Mesendoderm (in vitro differentiated cells): Measurements from ENCODE around the gene BEST3.
A peak's percentile ranks its signal among the peaks of the same experiment; 100 is the strongest.

Experiments used
- DNase-seq: peaks from one replicate; pipeline ENCODE4 v3.0.0; 2013
- H2AK5ac ChIP-seq: 2 replicates; pipeline ENCODE4 v1.6.1; 2013; ENCODE audit warnings: low read length, inconsistent platforms
- H2BK120ac ChIP-seq: 2 replicates; pipeline ENCODE4 v1.6.1; 2013; ENCODE audit warnings: low read depth, mild to moderate bottlenecking, low read length, moderate library complexity, mixed read lengths
- H2BK15ac ChIP-seq: replicated peaks from 2 replicates; pipeline ENCODE4 v1.6.1; 2013; ENCODE audit warnings: low read depth, mild to moderate bottlenecking, moderate library complexity
- H2BK5ac ChIP-seq: 2 replicates; pipeline ENCODE4 v1.6.1; 2013; ENCODE audit warnings: low read length, inconsistent platforms
- H3K18ac ChIP-seq: 2 replicates; pipeline ENCODE4 v1.6.1; 2013; ENCODE audit warnings: mild to moderate bottlenecking, low read length, mixed read lengths
- H3K23ac ChIP-seq: one replicate; pipeline ENCODE4 v1.6.1; 2013; ENCODE audit warnings: low read length
- H3K27ac ChIP-seq: 2 replicates; pipeline ENCODE4 v1.5.1; 2013; ENCODE audit warnings: low read depth, mild to moderate bottlenecking, inconsistent platforms, low read length, moderate library complexity
- H3K27me3 ChIP-seq: 2 replicates; pipeline ENCODE4 v1.6.1; 2013; ENCODE audit warnings: low read length, control low read depth, mild to moderate bottlenecking, inconsistent platforms; ENCODE audit not compliant: insufficient read depth, poor library complexity
- H3K36me3 ChIP-seq: 2 replicates; pipeline ENCODE4 v1.6.1; 2013; ENCODE audit warnings: low read length, inconsistent platforms; ENCODE audit not compliant: control insufficient read depth, insufficient read depth
- H3K4ac ChIP-seq: one replicate; pipeline ENCODE4 v1.6.1; 2013; ENCODE audit warnings: low read depth, mild to moderate bottlenecking, low read length, moderate library complexity
- H3K4me1 ChIP-seq: 2 replicates; pipeline ENCODE4 v1.6.1; 2013; ENCODE audit warnings: low read depth, low read length, inconsistent platforms; ENCODE audit not compliant: control insufficient read depth
- H3K4me2 ChIP-seq: 2 replicates; pipeline ENCODE4 v1.6.1; 2013; ENCODE audit warnings: low read length
- H3K4me3 ChIP-seq: 2 replicates; pipeline ENCODE4 v1.5.1; 2013; ENCODE audit warnings: mild to moderate bottlenecking, low read length
- H3K56ac ChIP-seq: one replicate; pipeline ENCODE4 v1.6.1; 2013; ENCODE audit warnings: low read length
- H3K79me1 ChIP-seq: 2 replicates; pipeline ENCODE4 v1.6.1; 2013; ENCODE audit warnings: low read length, inconsistent platforms
- H3K79me2 ChIP-seq: 2 replicates; pipeline ENCODE4 v1.6.1; 2013; ENCODE audit warnings: mild to moderate bottlenecking, low read length; ENCODE audit not compliant: control insufficient read depth, insufficient read depth
- H3K9ac ChIP-seq: 2 replicates; pipeline ENCODE4 v1.6.1; 2013; ENCODE audit warnings: low read length, inconsistent platforms
- H4K5ac ChIP-seq: one replicate; pipeline ENCODE4 v1.6.1; 2013; ENCODE audit warnings: low read length
- H4K8ac ChIP-seq: one replicate; pipeline ENCODE4 v1.6.1; 2013; ENCODE audit warnings: low read depth, mild to moderate bottlenecking, control low read depth, low read length, moderate library complexity
- WGBS: extraction: QIAGEN DNeasy Blood & Tissue Kit; methylation state at CpG from one replicate; pipeline ENCODE4 v1.1.7; 2013; ENCODE audit warnings: low lambda C conversion rate, missing lambda C conversion rate; ENCODE audit not compliant: insufficient coverage; ENCODE audit errors: extremely low coverage; 5-methylcytosine and 5-hydroxymethylcytosine counted together

Gene BEST3

GRCh38 chr12:69694123-69694522 lies 5.0 kb downstream of the BEST3 start:
- no peaks in the 10 kb centered on the region for H3K27me3 ChIP-seq
- no peak overlapping the region for H2BK120ac ChIP-seq
- H2BK15ac ChIP-seq, result no peak overlapping the region
- H3K4me2 ChIP-seq, result no peak overlapping the region
- H3K18ac ChIP-seq, result no peak overlapping the region
- H3K79me2 ChIP-seq, result no peaks in the 10 kb centered on the region
- H4K5ac ChIP-seq, result no peak overlapping the region
- H3K9ac ChIP-seq, result no peak overlapping the region
- no peaks in the 10 kb centered on the region for H3K36me3 ChIP-seq
- no peak overlapping the region for H3K27ac ChIP-seq
- no CpG with 5 or more reads among the region's 7 CpGs for WGBS
- no peak overlapping the region for H3K4ac ChIP-seq
- DNase-seq, result no peak
- no peak overlapping the region for H3K23ac ChIP-seq
- no peak overlapping the region for H4K8ac ChIP-seq
- H3K4me1 ChIP-seq, result no peaks in the 10 kb centered on the region
- H2BK5ac ChIP-seq, result no peak overlapping the region
- no peak overlapping the region for H3K56ac ChIP-seq
- no peaks in the 10 kb centered on the region for H3K79me1 ChIP-seq
- no peak overlapping the region for H2AK5ac ChIP-seq
- no peak overlapping the region for H3K4me3 ChIP-seq

GRCh38 chr12:69689638-69690037 lies 9.5 kb downstream of the BEST3 start:
- no peak overlapping the region for H3K18ac ChIP-seq
- H2BK5ac ChIP-seq, result no peak overlapping the region
- H3K23ac ChIP-seq, result no peak overlapping the region
- H3K56ac ChIP-seq, result no peak overlapping the region
- H2BK120ac ChIP-seq, result no peak overlapping the region
- no peak overlapping the region for H4K5ac ChIP-seq
- H3K4ac ChIP-seq, result no peak overlapping the region
- H3K4me1 ChIP-seq, result no peaks in the 10 kb centered on the region
- no peak overlapping the region for H3K9ac ChIP-seq
- H3K27me3 ChIP-seq, result no peaks in the 10 kb centered on the region
- no peak overlapping the region for H3K4me2 ChIP-seq
- peak; percentile 33 for DNase-seq
- H4K8ac ChIP-seq, result no peak overlapping the region
- no peak overlapping the region for H2AK5ac ChIP-seq
- H3K79me2 ChIP-seq, result no peaks in the 10 kb centered on the region
- no peak overlapping the region for H2BK15ac ChIP-seq
- WGBS, result no CpG with 5 or more reads among the region's 2 CpGs
- H3K27ac ChIP-seq, result peak overlapping the region; percentile 11
- no peaks in the 10 kb centered on the region for H3K36me3 ChIP-seq
- H3K79me1 ChIP-seq, result no peaks in the 10 kb centered on the region
- no peak overlapping the region for H3K4me3 ChIP-seq

GRCh38 chr12:69688471-69689427 lies 10.4 kb downstream of the BEST3 start:
- H3K4me3 ChIP-seq, result no peak overlapping the region
- H3K27me3 ChIP-seq, result no peaks in the 10 kb centered on the region
- no peak overlapping the region for H2BK120ac ChIP-seq
- no peaks in the 10 kb centered on the region for H3K4me1 ChIP-seq
- H3K23ac ChIP-seq, result no peak overlapping the region
- H3K18ac ChIP-seq, result peak overlapping the region; percentile 21
- no peaks in the 10 kb centered on the region for H3K79me2 ChIP-seq
- H3K4ac ChIP-seq, result no peak overlapping the region
- DNase-seq, result peak; percentile 94
- no peak overlapping the region for H3K9ac ChIP-seq
- H3K79me1 ChIP-seq, result no peaks in the 10 kb centered on the region
- peak overlapping the region; percentile 45 for H3K56ac ChIP-seq
- WGBS, result no CpG with 5 or more reads among the region's 14 CpGs
- no peaks in the 10 kb centered on the region for H3K36me3 ChIP-seq
- peak overlapping the region; percentile 27 for H3K27ac ChIP-seq
- no peak overlapping the region for H4K5ac ChIP-seq
- no peak overlapping the region for H2BK15ac ChIP-seq
- H3K4me2 ChIP-seq, result no peak overlapping the region
- no peak overlapping the region for H4K8ac ChIP-seq
- no peak overlapping the region for H2BK5ac ChIP-seq
- no peak overlapping the region for H2AK5ac ChIP-seq

- H4K8ac ChIP-seq, result no peak overlapping the region
- no peak overlapping the region for H2BK5ac ChIP-seq
- peak; percentile 76 for DNase-seq
- H3K79me2 ChIP-seq, result no peaks in the 10 kb centered on the region
- H3K36me3 ChIP-seq, result no peaks in the 10 kb centered on the region
- H3K4me3 ChIP-seq, result no peak overlapping the region
- WGBS, result no CpG with 5 or more reads among the region's 1 CpG
- no peak overlapping the region for H3K56ac ChIP-seq
- no peak overlapping the region for H2BK15ac ChIP-seq
- no peak overlapping the region for H3K23ac ChIP-seq
- H3K4ac ChIP-seq, result no peak overlapping the region
- H3K4me2 ChIP-seq, result no peak overlapping the region
- H4K5ac ChIP-seq, result no peak overlapping the region
- no peak overlapping the region for H2AK5ac ChIP-seq
- no peak overlapping the region for H3K18ac ChIP-seq
- H3K79me1 ChIP-seq, result no peaks in the 10 kb centered on the region
- H3K4me1 ChIP-seq, result no peaks in the 10 kb centered on the region
- H3K27me3 ChIP-seq, result no peaks in the 10 kb centered on the region
- no peak overlapping the region for H2BK120ac ChIP-seq
- H3K27ac ChIP-seq, result no peak overlapping the region
- H3K9ac ChIP-seq, result no peak overlapping the region
Observed at GRCh38 chr12:69688021-69688420, 11.1 kb downstream of the BEST3 start.

- no peak overlapping the region for H4K8ac ChIP-seq
- H3K4me1 ChIP-seq, result no peaks in the 10 kb centered on the region
- no peak for DNase-seq
- no peaks in the 10 kb centered on the region for H3K36me3 ChIP-seq
- no peak overlapping the region for H3K18ac ChIP-seq
- no peak overlapping the region for H3K9ac ChIP-seq
- no peaks in the 10 kb centered on the region for H3K79me1 ChIP-seq
- H4K5ac ChIP-seq, result no peak overlapping the region
- H3K4me3 ChIP-seq, result no peak overlapping the region
- no peak overlapping the region for H2BK5ac ChIP-seq
- no peak overlapping the region for H3K56ac ChIP-seq
- H3K79me2 ChIP-seq, result no peaks in the 10 kb centered on the region
- H2BK120ac ChIP-seq, result no peak overlapping the region
- no peak overlapping the region for H3K27ac ChIP-seq
- no peaks in the 10 kb centered on the region for H3K27me3 ChIP-seq
- no peak overlapping the region for H3K23ac ChIP-seq
- H2AK5ac ChIP-seq, result no peak overlapping the region
- WGBS, result no CpG with 5 or more reads among the region's 4 CpGs
- H3K4ac ChIP-seq, result no peak overlapping the region
- H3K4me2 ChIP-seq, result no peak overlapping the region
- no peak overlapping the region for H2BK15ac ChIP-seq
Observed at GRCh38 chr12:69687390-69687789, 11.7 kb downstream of the BEST3 start.
